Measurements from ENCODE around the gene TUBG2. TPM values are rescaled to one million over a fixed set of nuclear protein-coding genes. Genes with fewer than 3 reads are reported as not detected.

Gene TUBG2
- total RNA-seq, 1 experiment from 2014 or later = 20.9 TPM

DNA sequence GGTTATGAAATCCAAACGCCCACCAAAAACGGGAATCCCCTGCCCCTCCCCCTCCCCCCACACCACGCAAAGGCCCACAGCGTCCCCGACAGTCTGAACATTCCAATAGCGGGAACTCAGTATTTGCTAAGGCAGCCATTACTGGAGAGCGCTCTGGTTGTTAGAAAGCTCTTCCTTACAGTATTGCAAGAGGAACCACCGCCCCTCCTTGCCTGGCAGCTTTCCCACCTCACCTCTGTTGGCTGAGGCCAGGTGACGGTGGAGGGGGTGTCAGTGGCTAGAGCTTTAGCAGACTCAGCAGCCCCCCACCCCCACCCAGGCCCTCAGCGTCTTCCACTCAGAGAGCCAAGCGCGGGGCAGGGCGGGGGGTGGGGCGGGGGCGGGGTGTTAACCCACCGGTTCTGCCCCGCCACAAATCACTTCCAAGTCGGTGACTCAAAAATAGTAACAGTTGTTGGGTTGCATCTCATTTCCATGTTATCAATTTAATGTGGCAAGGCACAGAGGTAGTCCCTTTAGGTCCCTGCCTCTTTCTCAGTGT is 19.9 kb downstream of the TUBG2 start:
- no peak for DNase-seq (ENCODE audit: low read depth, low spot score)

GRCh38 chr17:42679492-42680330 is 20.6 kb downstream of the TUBG2 start:
- no TSS peak for BruUV-seq (replicated peaks)
- Histone ChIP-seq H4K20me1 (ENCODE audit: insufficient read depth) (no peaks in the 10 kb centered on the region), H3K9ac (ENCODE audit: low read length) (peak overlapping the region; percentile 76), H3K27ac (ENCODE audit: low read depth, low read length) (peak overlapping the region; percentile 96), H3K9me2 (ENCODE audit: insufficient read depth) (no peaks in the 10 kb centered on the region), H3K79me2 (ENCODE audit: insufficient read depth, low read length) (peaks cover 20% of the 10 kb centered on the region), H2AFZ (ENCODE audit: low read depth, low read length, poor library complexity, severe bottlenecking) (no peak overlapping the region), H3K9me3 (ENCODE audit: control insufficient read depth in 1 of 2, insufficient read depth in 1 of 2, low read depth in 1 of 2, low read length in 2 of 2) (no peaks in the 10 kb centered on the region), H3K4me3 (replicated peaks in 1 of 2; ENCODE audit: low read depth in 1 of 2, low read length in 2 of 2) (peak overlapping the region; percentile 62 to 75), H3K4me1 (ENCODE audit: control insufficient read depth in 1 of 2, insufficient read depth in 2 of 2, low read length in 2 of 2) (peaks cover 37 to 69% of the 10 kb centered on the region in 2 experiments), H3K27me3 (ENCODE audit: insufficient read depth, low read length) (no peaks in the 10 kb centered on the region), H3K4me2 (ENCODE audit: low read length) (peak overlapping the region; percentile 85), H3K36me3 (ENCODE audit: control insufficient read depth in 1 of 2, insufficient read depth in 2 of 2, low read length in 2 of 2) (no peaks in the 10 kb centered on the region)
- ATAC-seq (peak; percentile 48), DNase-seq (ENCODE audit: low read depth, low spot score) (no peak)
- ChIA-PET POLR2A (interaction anchor here (0.7 to 3.6 kb wide), 5 partner anchors 61 to 689 kb away, joined by 3 to 16 read pairs (median 5); partner anchors contain the start of genes PSMC3IP, RETREG3 and TUBG1), CTCF (interaction anchor here (0.6 to 6.4 kb wide), 17 partner anchors 11 to 223 kb away, joined by 3 to 136 read pairs (median 4); partner anchors contain the start of genes PSMC3IP, RETREG3, TUBG1 and TUBG2), RAD21 (ENCODE audit: low non-redundant PET in 1 of 2, low total read pairs in 2 of 2, uncharacterized antibody in 2 of 2, unreplicated experiment in 2 of 2) (interaction anchor here (1.0 to 3.8 kb wide), 5 partner anchors 13 to 102 kb away, joined by 3 to 25 read pairs (median 6); partner anchors contain the start of gene PSMC3IP (in 2 of the 2))
- intact Hi-C loops (cut with micrococcal nuclease) = loop anchor here (1.0 to 5.0 kb wide), 3 partner anchors 57 to 101 kb away; partner anchors contain the start of genes RETREG3 and TUBG1
- TF ChIP-seq SIN3A (IDR thresholded peaks at IDR 0.05; ENCODE audit: low read depth) (0 out of 2 replicates have a peak, but pooled peaks have one; percentile 29), EZH2 (IDR thresholded peaks at IDR 0.05) (no peak), YY1 (IDR thresholded peaks at IDR 0.05; ENCODE audit: extremely low read depth, insufficient replicate concordance, low read depth, low read length) (peak; percentile 82), SRF (IDR thresholded peaks at IDR 0.05; ENCODE audit: low read depth) (no peak), CBX3 (IDR thresholded peaks at IDR 0.05; ENCODE audit: low read depth) (peak; percentile 96), CTCF (IDR thresholded peaks at IDR 0.05 in 2 of 3, conservative IDR thresholded peaks at IDR 0.05 in 1 of 3; ENCODE audit: borderline replicate concordance in 1 of 3, insufficient read depth in 1 of 3, low read depth in 2 of 3, low read length in 2 of 3) (peak; percentile 69 to 91 (median 88)), POLR2AphosphoS5 (IDR thresholded peaks at IDR 0.05; ENCODE audit: low read depth, low read length) (peak; percentile 58), RAD21 (IDR thresholded peaks at IDR 0.05; ENCODE audit: low read depth) (peak; percentile 67), ZFX (IDR thresholded peaks at IDR 0.05) (peak; percentile 93), EGR1 (IDR thresholded peaks at IDR 0.05; ENCODE audit: low read depth) (no peak)
- TF ChIP-seq, protein P1, sequence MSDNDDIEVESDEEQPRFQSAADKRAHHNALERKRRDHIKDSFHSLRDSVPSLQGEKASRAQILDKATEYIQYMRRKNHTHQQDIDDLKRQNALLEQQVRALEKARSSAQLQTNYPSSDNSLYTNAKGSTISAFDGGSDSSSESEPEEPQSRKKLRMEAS (IDR thresholded peaks at IDR 0.05) = peak; percentile 99

More for the DNA sequence above, 19.9 kb downstream of the TUBG2 start:
- CTCF ChIA-PET = interaction anchor here (0.6 to 6.4 kb wide), 11 partner anchors 11 to 131 kb away, joined by 3 to 136 read pairs (median 4); partner anchors contain the start of genes PSMC3IP, RETREG3, TUBG1 and TUBG2
- BruUV-seq (replicated peaks) = no TSS peak
- ATAC-seq = no peak
- Histone ChIP-seq H3K4me2 (ENCODE audit: low read length) (peak overlapping the region; percentile 85), H3K4me1 (ENCODE audit: control insufficient read depth in 1 of 2, insufficient read depth in 2 of 2, low read length in 2 of 2) (peaks cover 43 to 76% of the 10 kb centered on the region in 2 experiments), H3K4me3 (replicated peaks in 1 of 2; ENCODE audit: low read depth in 1 of 2, low read length in 2 of 2) (peak overlapping the region; percentile 62 to 75), H3K36me3 (ENCODE audit: control insufficient read depth in 1 of 2, insufficient read depth in 2 of 2, low read length in 2 of 2) (no peaks in the 10 kb centered on the region), H4K20me1 (ENCODE audit: insufficient read depth) (no peaks in the 10 kb centered on the region), H3K9ac (ENCODE audit: low read length) (peak overlapping the region; percentile 76), H3K9me2 (ENCODE audit: insufficient read depth) (no peaks in the 10 kb centered on the region), H3K79me2 (ENCODE audit: insufficient read depth, low read length) (peaks cover 27% of the 10 kb centered on the region), H3K9me3 (ENCODE audit: control insufficient read depth in 1 of 2, insufficient read depth in 1 of 2, low read depth in 1 of 2, low read length in 2 of 2) (no peaks in the 10 kb centered on the region), H2AFZ (ENCODE audit: low read depth, low read length, poor library complexity, severe bottlenecking) (no peak overlapping the region), H3K27ac (ENCODE audit: low read depth, low read length) (peak overlapping the region; percentile 96), H3K27me3 (ENCODE audit: insufficient read depth, low read length) (no peaks in the 10 kb centered on the region)
- POLR2A ChIA-PET = interaction anchor here (0.7 to 3.6 kb wide), 5 partner anchors 20 to 689 kb away, joined by 3 to 16 read pairs (median 5); partner anchors contain the start of genes RETREG3, TUBG1 and TUBG2
- intact Hi-C loops (cut with micrococcal nuclease) = loop anchor here (1.0 to 5.0 kb wide), 3 partner anchors 57 to 101 kb away; partner anchors contain the start of genes RETREG3 and TUBG1
- RAD21 ChIA-PET (ENCODE audit: low non-redundant PET in 1 of 2, low total read pairs in 2 of 2, uncharacterized antibody in 2 of 2, unreplicated experiment in 2 of 2) = interaction anchor here (1.0 to 3.8 kb wide), 5 partner anchors 12 to 101 kb away, joined by 3 to 25 read pairs (median 6); partner anchors contain the start of genes PSMC3IP (in 2 of the 2), RETREG3 (in 1 of the 2) and TUBG1 (in 1 of the 2)
- no peak for TF ChIP-seq JUND (IDR thresholded peaks at IDR 0.05)
- no peak for TF ChIP-seq EZH2phosphoT487 (IDR thresholded peaks at IDR 0.05; ENCODE audit: borderline replicate concordance)
- TF ChIP-seq RAD21 (IDR thresholded peaks at IDR 0.05; ENCODE audit: low read depth) = no peak
- peak; percentile 66 for TF ChIP-seq YY1 (IDR thresholded peaks at IDR 0.05; ENCODE audit: extremely low read depth, insufficient replicate concordance, low read depth, low read length)
- peak; percentile 49 for TF ChIP-seq POLR2AphosphoS5 (IDR thresholded peaks at IDR 0.05; ENCODE audit: low read depth, low read length)
